ENCODE results near the gene MAPK9.
A peak's percentile ranks its signal among the peaks of the same experiment; 100 is the strongest.

MAPK9 gene

DNA sequence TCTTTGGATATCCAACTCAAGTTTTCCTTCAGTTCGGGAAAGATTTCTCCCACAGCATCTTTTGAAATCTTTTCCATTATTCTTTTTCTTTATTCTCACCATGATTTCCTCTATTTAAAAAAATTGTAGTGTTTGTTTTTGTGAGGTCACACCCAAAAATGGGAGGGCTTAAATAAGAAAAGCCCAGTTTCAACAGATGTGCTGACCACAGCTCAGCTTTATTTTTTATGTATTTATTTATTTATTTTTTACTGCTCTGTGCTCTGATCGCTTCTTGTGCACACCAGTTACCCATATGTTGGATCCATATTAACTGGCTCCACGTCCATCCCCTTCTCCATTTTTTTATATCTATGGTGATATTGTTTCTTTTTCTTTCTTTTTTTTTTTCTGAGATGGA, 41.0 kb upstream of the MAPK9 start:
- no peak overlapping the region for H3K27ac ChIP-seq (ENCODE audit: low read depth, low read length)
- H3K9ac ChIP-seq (ENCODE audit: low read length) = no peak overlapping the region
- H3K4me1 ChIP-seq (ENCODE audit: insufficient read depth, low read length) = peaks cover 10% of the 10 kb centered on the region
- no peak overlapping the region for H3K4me3 ChIP-seq (ENCODE audit: low read depth in 1 of 2, low read length in 2 of 2)
- H3K27me3 ChIP-seq (ENCODE audit: control insufficient read depth in 1 of 2, insufficient read depth in 2 of 2, low read length in 2 of 2) = no peaks in the 10 kb centered on the region
- peaks cover 18% of the 10 kb centered on the region for H3K36me3 ChIP-seq (ENCODE audit: insufficient read depth, low read length)
- H3K9me3 ChIP-seq (ENCODE audit: low read length) = no peaks in the 10 kb centered on the region

DNA sequence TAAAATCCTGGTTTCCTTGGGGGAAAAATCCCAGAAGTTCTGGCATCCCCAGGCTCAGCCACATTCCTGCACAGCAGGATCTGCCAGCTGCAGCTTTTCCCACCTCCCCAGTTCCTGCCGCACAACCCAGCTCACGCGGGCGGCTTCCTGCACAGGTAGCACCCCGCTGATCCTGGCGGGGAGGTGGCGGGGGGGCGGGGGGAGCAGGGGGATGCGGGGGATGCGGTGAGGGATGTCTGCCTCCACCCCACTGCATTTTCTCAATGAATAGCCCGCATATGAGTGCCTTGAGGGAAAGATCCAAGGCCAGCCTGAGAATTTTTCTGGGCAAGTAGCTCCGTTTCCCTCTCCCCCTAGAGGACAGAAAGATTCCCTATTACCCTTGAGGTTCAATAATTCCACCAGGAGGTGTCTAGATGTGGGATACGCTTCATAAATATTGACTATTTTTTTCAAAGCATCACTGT, 40.2 kb upstream of the MAPK9 start:
- peak overlapping the region; percentile 7 for H3K27ac ChIP-seq (ENCODE audit: low read depth, low read length)

DNA sequence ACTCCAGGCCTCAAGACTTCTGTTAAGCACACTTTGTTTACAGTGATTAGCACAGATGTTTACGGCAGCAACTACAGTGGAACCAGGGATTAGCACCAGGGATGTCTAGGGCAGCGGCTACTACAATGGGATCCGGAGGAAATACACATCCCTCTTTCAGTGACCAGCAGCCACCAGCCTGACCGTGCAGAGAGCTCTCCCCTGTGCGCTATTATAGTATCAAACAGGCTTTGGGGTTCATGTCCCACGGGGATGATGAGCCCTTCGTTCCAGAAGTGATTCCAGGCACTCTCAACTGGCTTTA, 39.7 kb upstream of the MAPK9 start:
- H3K9ac ChIP-seq (ENCODE audit: low read length) = no peak overlapping the region
- H3K9me3 ChIP-seq (ENCODE audit: low read length) = no peaks in the 10 kb centered on the region
- H3K36me3 ChIP-seq (ENCODE audit: insufficient read depth, low read length) = peaks cover 18% of the 10 kb centered on the region
- H3K4me1 ChIP-seq (ENCODE audit: insufficient read depth, low read length) = peaks cover 10% of the 10 kb centered on the region
- H3K4me3 ChIP-seq (ENCODE audit: low read depth in 1 of 2, low read length in 2 of 2) = no peak overlapping the region
- no peaks in the 10 kb centered on the region for H3K27me3 ChIP-seq (ENCODE audit: control insufficient read depth in 1 of 2, insufficient read depth in 2 of 2, low read length in 2 of 2)
- H3K27ac ChIP-seq (ENCODE audit: low read depth, low read length) = peak overlapping the region; percentile 7

More for the DNA sequence above, 40.2 kb upstream of the MAPK9 start:
- Histone ChIP-seq H3K36me3 (ENCODE audit: insufficient read depth, low read length) (peaks cover 18% of the 10 kb centered on the region), H3K4me1 (ENCODE audit: insufficient read depth, low read length) (peaks cover 10% of the 10 kb centered on the region), H3K9me3 (ENCODE audit: low read length) (no peaks in the 10 kb centered on the region), H3K9ac (ENCODE audit: low read length) (no peak overlapping the region), H3K27me3 (ENCODE audit: control insufficient read depth in 1 of 2, insufficient read depth in 2 of 2, low read length in 2 of 2) (no peaks in the 10 kb centered on the region), H3K4me3 (ENCODE audit: low read depth in 1 of 2, low read length in 2 of 2) (no peak overlapping the region)

DNA sequence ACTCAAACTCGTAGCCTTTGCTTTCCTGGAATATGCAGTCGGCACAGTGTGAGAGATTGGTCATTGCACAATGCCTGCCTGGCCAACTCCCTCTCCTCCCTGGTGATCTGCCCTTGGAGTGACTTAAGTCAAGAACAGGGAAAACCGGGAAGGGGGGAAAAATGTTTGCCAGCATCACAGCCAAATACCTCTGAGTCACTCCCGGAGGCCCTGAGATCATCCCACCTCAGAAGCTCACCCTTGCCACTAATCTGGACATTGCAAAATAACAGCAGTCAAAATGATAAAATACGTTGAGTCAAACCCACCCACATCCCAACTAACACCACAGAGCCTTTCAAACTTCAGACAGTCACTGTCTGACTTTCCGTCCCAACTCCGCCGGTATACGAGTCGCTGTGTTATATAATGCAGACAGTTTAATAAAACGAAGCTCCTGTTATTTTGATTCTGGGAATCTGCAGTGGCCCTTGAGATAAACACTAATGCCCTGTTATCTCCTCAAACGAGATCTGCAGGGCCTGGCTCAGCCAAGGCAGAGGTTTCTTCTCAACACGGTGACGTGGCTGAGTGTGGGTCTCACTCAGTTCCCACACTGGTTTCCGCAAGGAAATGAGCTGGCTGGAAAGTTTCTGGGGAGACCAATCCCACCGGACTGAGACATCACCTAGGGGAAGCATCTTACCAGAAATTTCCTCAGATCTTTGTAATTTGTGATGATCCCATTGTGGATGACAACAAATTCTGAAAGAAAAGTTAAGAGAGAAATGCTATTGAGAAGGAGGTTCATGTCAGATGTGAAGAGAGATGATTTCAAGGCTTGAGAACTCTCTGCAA, 39.1 kb upstream of the MAPK9 start:
- H3K9me3 ChIP-seq (ENCODE audit: low read length) = no peaks in the 10 kb centered on the region
- H3K4me1 ChIP-seq (ENCODE audit: insufficient read depth, low read length) = peaks cover 10% of the 10 kb centered on the region
- peak overlapping the region; percentile 7 for H3K27ac ChIP-seq (ENCODE audit: low read depth, low read length)
- H3K4me3 ChIP-seq (ENCODE audit: low read depth in 1 of 2, low read length in 2 of 2) = no peak overlapping the region
- H3K36me3 ChIP-seq (ENCODE audit: insufficient read depth, low read length) = peaks cover 22% of the 10 kb centered on the region
- H3K9ac ChIP-seq (ENCODE audit: low read length) = no peak overlapping the region
- no peaks in the 10 kb centered on the region for H3K27me3 ChIP-seq (ENCODE audit: control insufficient read depth in 1 of 2, insufficient read depth in 2 of 2, low read length in 2 of 2)

DNA sequence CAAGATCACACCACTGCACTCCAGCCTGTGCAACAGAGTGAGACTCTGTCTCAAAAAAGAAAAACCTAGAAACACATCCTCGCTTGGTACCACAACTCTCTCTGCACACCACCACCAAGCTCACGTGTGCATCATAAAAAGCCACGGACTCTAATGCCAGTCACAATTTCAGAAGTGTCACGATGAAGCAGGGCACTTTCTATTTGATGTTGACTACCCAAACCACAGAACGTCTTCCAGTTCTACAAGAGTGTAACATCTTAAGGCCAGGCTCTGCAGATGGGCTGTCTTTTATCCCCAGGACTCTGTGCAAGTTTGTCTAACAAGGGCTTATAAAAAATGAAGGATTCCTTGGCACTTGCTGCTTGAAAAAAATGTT, 38.4 kb upstream of the MAPK9 start:
- H3K4me3 ChIP-seq (ENCODE audit: low read depth in 1 of 2, low read length in 2 of 2) = no peak overlapping the region
- H3K36me3 ChIP-seq (ENCODE audit: insufficient read depth, low read length) = peaks cover 15% of the 10 kb centered on the region
- H3K9me3 ChIP-seq (ENCODE audit: low read length) = no peaks in the 10 kb centered on the region
- H3K4me1 ChIP-seq (ENCODE audit: insufficient read depth, low read length) = peaks cover 10% of the 10 kb centered on the region
- H3K27ac ChIP-seq (ENCODE audit: low read depth, low read length) = no peak overlapping the region
- H3K9ac ChIP-seq (ENCODE audit: low read length) = no peak overlapping the region
- no peaks in the 10 kb centered on the region for H3K27me3 ChIP-seq (ENCODE audit: control insufficient read depth in 1 of 2, insufficient read depth in 2 of 2, low read length in 2 of 2)

DNA sequence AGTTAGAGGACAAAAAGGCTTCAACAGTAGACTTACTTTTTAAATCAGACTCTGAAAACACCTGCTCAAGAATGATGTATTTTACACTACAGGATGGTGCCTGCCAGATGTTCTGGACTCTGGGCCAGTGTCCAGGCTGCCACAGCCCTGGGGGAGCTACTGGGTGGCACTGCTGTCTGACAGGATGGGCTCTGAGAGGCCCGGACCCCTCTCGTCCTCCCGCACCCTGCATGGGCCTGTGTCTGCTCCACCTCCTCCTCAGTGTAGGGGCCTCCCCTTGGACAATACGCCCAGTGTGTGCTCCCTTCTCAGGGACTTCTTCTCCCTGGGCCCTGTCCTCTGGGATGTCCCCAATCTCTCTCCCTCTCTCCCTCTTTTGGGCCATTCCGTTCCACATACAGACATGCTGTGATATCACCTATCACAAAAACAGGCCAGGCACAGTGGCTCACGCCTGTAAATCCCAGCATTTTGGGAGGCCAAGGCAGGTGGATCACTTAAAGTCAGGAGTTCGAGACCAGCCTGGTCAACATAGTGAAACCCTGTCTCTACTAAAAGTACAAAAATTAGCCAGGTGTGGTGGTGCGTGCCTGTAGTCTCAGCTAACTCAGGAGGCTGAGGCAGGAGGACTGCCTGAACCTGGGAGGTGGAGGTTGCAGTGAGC, 37.9 kb upstream of the MAPK9 start:
- no peak overlapping the region for H3K9ac ChIP-seq (ENCODE audit: low read length)
- H3K4me3 ChIP-seq (ENCODE audit: low read depth in 1 of 2, low read length in 2 of 2) = no peak overlapping the region
- no peaks in the 10 kb centered on the region for H3K27me3 ChIP-seq (ENCODE audit: control insufficient read depth in 1 of 2, insufficient read depth in 2 of 2, low read length in 2 of 2)
- H3K4me1 ChIP-seq (ENCODE audit: insufficient read depth, low read length) = peaks cover 10% of the 10 kb centered on the region
- H3K36me3 ChIP-seq (ENCODE audit: insufficient read depth, low read length) = peaks cover 10% of the 10 kb centered on the region
- H3K9me3 ChIP-seq (ENCODE audit: low read length) = no peaks in the 10 kb centered on the region
- no peak overlapping the region for H3K27ac ChIP-seq (ENCODE audit: low read depth, low read length)

DNA sequence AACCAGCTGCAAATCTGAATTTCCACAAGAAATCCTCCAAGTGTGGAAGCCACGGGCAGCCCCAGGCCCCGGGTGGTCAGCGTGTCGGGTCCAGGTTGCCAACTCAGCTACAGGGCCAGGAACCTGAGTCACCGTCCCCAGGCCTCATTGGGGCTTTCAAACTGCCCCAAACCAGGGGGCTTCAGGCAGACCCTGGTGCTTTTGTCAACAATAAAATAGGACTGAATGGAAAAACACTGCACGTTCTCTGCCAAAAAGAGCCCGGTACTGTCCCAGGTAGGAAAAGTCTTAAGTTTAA, 37.2 kb upstream of the MAPK9 start:
- Histone ChIP-seq H3K9ac (ENCODE audit: low read length) (no peak overlapping the region), H3K9me3 (ENCODE audit: low read length) (no peaks in the 10 kb centered on the region), H3K27ac (ENCODE audit: low read depth, low read length) (no peak overlapping the region), H3K4me3 (ENCODE audit: low read depth in 1 of 2, low read length in 2 of 2) (no peak overlapping the region), H3K36me3 (ENCODE audit: insufficient read depth, low read length) (peaks cover 5% of the 10 kb centered on the region), H3K27me3 (ENCODE audit: control insufficient read depth in 1 of 2, insufficient read depth in 2 of 2, low read length in 2 of 2) (no peaks in the 10 kb centered on the region), H3K4me1 (ENCODE audit: insufficient read depth, low read length) (peaks cover 3% of the 10 kb centered on the region)

DNA sequence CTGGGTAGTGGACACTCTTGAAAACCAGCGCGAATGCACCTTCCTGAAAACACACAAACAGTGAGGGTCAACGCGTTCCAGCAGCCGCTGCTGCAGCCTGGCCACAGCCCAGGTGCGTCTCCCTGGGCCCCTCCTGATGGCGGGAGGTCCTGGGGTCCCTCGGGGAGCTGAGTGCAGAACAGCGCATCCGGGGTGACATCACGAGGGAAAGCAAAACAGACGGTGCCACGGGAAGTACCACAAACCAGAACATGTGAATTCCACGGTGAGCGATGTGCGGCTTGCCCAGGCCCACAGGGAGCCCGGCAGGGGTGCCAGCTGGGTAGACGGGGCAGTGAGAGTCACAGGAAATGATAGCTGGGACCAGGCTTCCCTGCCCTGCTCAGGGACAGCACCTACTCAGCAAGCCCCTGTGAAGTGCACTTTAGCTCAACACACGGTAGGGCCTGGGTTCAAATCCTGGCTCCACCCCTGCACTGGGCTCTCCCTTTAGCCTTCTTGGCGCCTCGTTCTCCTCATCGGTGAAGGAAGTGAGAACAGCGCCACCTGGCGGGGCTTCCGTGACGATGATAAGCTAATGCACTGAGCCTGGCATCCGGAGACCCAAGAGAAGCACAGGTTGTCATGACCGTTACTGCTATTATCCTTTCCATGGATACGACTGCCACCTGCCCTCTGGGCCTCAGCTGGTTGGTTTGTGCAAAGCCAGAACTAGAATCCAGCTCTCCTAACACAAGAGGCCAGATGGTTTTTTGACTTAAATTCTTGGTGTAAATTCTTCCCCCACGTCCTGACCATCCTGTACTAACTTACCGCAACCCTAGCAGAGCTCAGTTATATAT, 36.6 kb upstream of the MAPK9 start:
- H3K36me3 ChIP-seq (ENCODE audit: insufficient read depth, low read length) = peaks cover 5% of the 10 kb centered on the region
- H3K4me1 ChIP-seq (ENCODE audit: insufficient read depth, low read length) = no peaks in the 10 kb centered on the region
- no peaks in the 10 kb centered on the region for H3K27me3 ChIP-seq (ENCODE audit: control insufficient read depth in 1 of 2, insufficient read depth in 2 of 2, low read length in 2 of 2)
- no peaks in the 10 kb centered on the region for H3K9me3 ChIP-seq (ENCODE audit: low read length)
- H3K27ac ChIP-seq (ENCODE audit: low read depth, low read length) = no peak overlapping the region
- no peak overlapping the region for H3K4me3 ChIP-seq (ENCODE audit: low read depth in 1 of 2, low read length in 2 of 2)
- H3K9ac ChIP-seq (ENCODE audit: low read length) = no peak overlapping the region

DNA sequence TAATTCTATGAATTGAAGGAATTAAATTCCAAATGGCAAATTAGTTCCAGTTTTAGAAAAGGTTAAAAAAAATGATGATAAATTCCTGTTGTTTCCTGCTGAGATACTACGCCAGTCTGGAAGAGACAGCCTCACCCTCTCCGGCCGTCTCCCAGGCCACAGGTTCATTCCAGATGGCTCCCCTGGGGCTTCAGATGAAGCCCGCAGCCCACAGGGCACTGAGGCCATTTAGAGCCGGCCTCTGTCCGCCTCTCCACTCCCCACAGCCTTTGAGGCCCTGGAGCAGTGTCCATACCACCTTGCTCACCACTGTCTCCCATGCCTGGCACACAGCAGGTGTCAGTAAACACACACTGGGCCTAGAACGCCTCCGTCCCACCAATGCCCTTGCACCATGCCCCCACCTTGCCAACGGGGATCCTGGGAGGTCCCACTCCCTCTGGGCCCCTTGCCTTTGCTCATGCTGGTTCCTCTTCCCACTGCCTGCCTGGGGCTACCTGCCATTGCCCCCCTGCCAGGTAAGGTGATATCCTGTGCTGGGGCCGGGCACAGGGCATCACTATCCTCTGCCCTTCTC, 35.2 kb upstream of the MAPK9 start:
- Histone ChIP-seq H3K27me3 (ENCODE audit: control insufficient read depth in 1 of 2, insufficient read depth in 2 of 2, low read length in 2 of 2) (no peaks in the 10 kb centered on the region), H3K9ac (ENCODE audit: low read length) (no peak overlapping the region), H3K4me1 (ENCODE audit: insufficient read depth, low read length) (no peaks in the 10 kb centered on the region), H3K4me3 (ENCODE audit: low read depth in 1 of 2, low read length in 2 of 2) (no peak overlapping the region), H3K36me3 (ENCODE audit: insufficient read depth, low read length) (peaks cover 5% of the 10 kb centered on the region), H3K9me3 (ENCODE audit: low read length) (no peaks in the 10 kb centered on the region), H3K27ac (ENCODE audit: low read depth, low read length) (no peak overlapping the region)

DNA sequence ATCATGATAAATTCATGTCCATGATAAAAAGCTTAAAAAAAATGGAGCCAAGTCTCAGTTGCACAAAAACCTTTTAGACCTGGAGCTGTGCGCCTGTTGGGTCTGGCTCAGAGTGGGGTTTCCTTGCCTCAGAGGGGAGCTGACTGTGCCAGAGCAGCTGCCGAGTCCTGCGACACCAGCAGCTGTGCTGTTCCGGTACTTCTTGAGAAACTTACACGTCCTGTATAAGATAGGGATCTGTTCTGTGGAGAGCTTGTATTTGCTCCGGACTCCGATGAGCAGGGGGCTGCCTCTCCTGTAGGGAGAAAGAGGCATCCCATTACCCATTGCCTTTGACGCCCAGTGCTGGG, 32.7 kb upstream of the MAPK9 start:
- Histone ChIP-seq H3K4me3 (ENCODE audit: low read depth in 1 of 2, low read length in 2 of 2) (no peak overlapping the region), H3K9ac (ENCODE audit: low read length) (no peak overlapping the region), H3K36me3 (ENCODE audit: insufficient read depth, low read length) (peaks cover 5% of the 10 kb centered on the region), H3K27me3 (ENCODE audit: control insufficient read depth in 1 of 2, insufficient read depth in 2 of 2, low read length in 2 of 2) (no peaks in the 10 kb centered on the region), H3K9me3 (ENCODE audit: low read length) (no peaks in the 10 kb centered on the region), H3K27ac (ENCODE audit: low read depth, low read length) (no peak overlapping the region), H3K4me1 (ENCODE audit: insufficient read depth, low read length) (no peaks in the 10 kb centered on the region)

DNA sequence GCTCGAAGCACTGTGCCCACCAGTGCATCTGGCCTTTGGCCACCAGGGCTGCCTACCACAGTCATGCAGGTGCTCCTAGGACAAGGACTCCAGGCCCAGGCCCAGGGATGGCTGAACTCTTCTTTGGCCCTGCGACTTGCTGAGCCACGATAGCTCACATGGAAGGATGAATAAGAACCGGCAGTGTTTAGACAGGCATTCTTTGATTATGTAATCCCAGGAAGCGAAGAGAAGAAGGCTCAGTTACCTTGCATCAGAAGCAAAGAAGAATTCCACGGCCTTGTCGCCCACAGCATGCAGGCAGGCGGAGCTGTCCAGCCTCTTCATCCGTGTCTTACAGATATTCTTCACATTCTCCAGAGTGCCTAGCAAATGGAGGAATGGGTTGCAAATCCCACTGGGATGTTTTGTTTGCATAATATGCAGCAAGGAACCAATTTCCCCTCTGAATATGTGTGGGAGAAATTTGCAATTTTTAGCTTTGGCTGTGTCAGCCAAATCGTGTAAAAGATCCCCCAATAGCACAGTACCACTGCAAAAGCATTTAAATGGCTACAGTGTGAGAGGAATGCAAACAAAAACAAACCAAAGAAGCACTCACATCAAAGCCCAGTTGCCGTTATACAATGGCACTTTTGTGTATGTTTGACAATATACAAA, 32.2 kb upstream of the MAPK9 start:
- no peak overlapping the region for H3K4me3 ChIP-seq (ENCODE audit: low read depth in 1 of 2, low read length in 2 of 2)
- peaks cover 5% of the 10 kb centered on the region for H3K36me3 ChIP-seq (ENCODE audit: insufficient read depth, low read length)

More for the DNA sequence above, 32.2 kb upstream of the MAPK9 start:
- Histone ChIP-seq H3K27me3 (ENCODE audit: control insufficient read depth in 1 of 2, insufficient read depth in 2 of 2, low read length in 2 of 2) (no peaks in the 10 kb centered on the region), H3K4me1 (ENCODE audit: insufficient read depth, low read length) (no peaks in the 10 kb centered on the region), H3K27ac (ENCODE audit: low read depth, low read length) (no peak overlapping the region), H3K9ac (ENCODE audit: low read length) (no peak overlapping the region), H3K9me3 (ENCODE audit: low read length) (no peaks in the 10 kb centered on the region)
